Neutrophil (primary cell): ENCODE measurements around the gene AKT3.

Experiments used
- H3K27ac ChIP-seq: fragments of 200-600 bp; sonication (generic); 2 replicates; pipeline ENCODE4 v1.5.1; 2016; ENCODE audit warnings: mild to moderate bottlenecking, moderate library complexity
- H3K27me3 ChIP-seq: fragments of 200-600 bp; sonication (generic); 2 replicates; pipeline ENCODE4 v1.6.0; 2016; ENCODE audit warnings: mild to moderate bottlenecking
- H3K36me3 ChIP-seq: fragments of 200-600 bp; sonication (generic); 2 replicates; pipeline ENCODE4 v1.5.1; 2017
- H3K4me1 ChIP-seq, 2 experiments: fragments of 200-600 bp in 1 of 2; sonication (generic) in 1 of 2; 1 replicate in 1 of 2; 2 replicates in 1 of 2; pipeline versions ENCODE4 v1.5.1 to v1.6.1; 2013 to 2016; ENCODE audit warnings: low read depth in 1 of 2, low read length in 1 of 2, mild to moderate bottlenecking in 1 of 2, moderate library complexity in 1 of 2; ENCODE audit not compliant: control insufficient read depth in 1 of 2, insufficient read depth in 1 of 2
- H3K4me3 ChIP-seq, 2 experiments: fragments of 200-600 bp in 1 of 2; sonication (generic) in 1 of 2; 1 replicate in 1 of 2; 2 replicates in 1 of 2; pipeline ENCODE4 v1.5.1; 2013 to 2016; ENCODE audit warnings: low read depth in 1 of 2, low read length in 1 of 2, mild to moderate bottlenecking in 1 of 2, moderate library complexity in 1 of 2
- H3K9me3 ChIP-seq: fragments of 200-600 bp; sonication (generic); 2 replicates; pipeline ENCODE4 v1.5.1; 2016
- TF ChIP-seq, protein P1 (sequence below): fragments of 200-600 bp; sonication (generic); IDR thresholded peaks from 2 replicates; pipeline ENCODE4 v1.5.1; 2016; ENCODE audit warnings: antibody characterized with exemption

The AKT3 gene

DNA sequence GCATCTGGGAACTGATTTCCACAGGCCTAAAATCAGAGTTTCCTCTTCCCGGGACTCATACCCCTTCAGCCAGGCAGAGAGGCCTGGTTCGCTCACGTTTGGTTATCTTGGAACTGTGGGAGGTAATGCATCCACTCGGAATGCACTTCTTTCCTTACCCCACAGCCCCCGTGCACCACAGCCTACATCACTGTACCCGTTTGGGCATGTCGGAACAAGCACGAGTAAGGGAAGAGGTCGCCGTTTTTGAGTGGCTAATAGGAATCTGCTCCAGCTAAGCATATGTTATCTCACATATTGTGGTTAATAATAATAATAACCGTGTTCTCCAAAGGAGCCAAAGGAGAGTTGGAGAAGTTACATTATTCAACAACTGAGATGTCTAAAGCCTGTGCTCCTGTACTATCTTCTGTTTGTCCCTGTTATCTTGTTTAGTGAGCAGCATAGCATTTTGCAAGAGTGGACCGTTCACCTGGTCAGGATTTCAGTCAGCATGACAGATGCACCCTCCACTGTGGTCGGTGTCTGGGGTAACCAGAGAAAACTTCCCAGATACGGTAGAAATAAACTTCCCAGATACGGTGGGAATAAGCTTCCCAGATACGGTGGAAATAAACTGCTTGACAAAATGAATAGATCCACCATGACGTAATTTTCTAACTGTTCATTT is 395.6 kb downstream of the AKT3 start:
- no peak overlapping the region for H3K27ac ChIP-seq

DNA sequence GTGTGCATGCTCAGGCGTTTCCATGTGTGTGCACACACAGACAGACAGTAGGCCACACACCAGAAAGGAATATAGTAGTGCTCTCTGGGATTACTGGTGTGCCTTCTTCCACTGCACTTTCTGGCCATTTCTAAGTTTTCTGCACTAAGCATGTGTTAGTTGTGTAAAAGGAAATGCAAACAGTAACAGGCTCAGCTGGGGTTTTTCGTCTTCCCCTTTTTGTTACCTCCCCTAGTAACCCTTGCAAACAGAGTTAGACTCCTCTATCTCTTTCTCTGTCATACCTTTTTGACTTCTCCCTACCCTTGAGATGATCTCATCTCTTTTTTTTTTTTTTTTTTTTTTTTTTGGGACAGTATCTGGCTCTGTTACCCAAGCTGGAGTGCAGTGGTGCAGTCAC is 398.0 kb downstream of the AKT3 start:
- peaks cover 28% of the 10 kb centered on the region in 2 experiments for H3K4me1 ChIP-seq
- H3K27me3 ChIP-seq: no peaks in the 10 kb centered on the region
- no peak overlapping the region for H3K4me3 ChIP-seq
- H3K9me3 ChIP-seq: no peaks in the 10 kb centered on the region
- no peaks in the 10 kb centered on the region for H3K36me3 ChIP-seq
- TF ChIP-seq, protein P1, sequence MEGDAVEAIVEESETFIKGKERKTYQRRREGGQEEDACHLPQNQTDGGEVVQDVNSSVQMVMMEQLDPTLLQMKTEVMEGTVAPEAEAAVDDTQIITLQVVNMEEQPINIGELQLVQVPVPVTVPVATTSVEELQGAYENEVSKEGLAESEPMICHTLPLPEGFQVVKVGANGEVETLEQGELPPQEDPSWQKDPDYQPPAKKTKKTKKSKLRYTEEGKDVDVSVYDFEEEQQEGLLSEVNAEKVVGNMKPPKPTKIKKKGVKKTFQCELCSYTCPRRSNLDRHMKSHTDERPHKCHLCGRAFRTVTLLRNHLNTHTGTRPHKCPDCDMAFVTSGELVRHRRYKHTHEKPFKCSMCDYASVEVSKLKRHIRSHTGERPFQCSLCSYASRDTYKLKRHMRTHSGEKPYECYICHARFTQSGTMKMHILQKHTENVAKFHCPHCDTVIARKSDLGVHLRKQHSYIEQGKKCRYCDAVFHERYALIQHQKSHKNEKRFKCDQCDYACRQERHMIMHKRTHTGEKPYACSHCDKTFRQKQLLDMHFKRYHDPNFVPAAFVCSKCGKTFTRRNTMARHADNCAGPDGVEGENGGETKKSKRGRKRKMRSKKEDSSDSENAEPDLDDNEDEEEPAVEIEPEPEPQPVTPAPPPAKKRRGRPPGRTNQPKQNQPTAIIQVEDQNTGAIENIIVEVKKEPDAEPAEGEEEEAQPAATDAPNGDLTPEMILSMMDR: no peak
- H3K27ac ChIP-seq: peak overlapping the region; percentile 69

More for the DNA sequence above, 395.6 kb downstream of the AKT3 start:
- Histone ChIP-seq H3K27me3 (no peaks in the 10 kb centered on the region), H3K36me3 (no peaks in the 10 kb centered on the region), H3K4me3 (no peak overlapping the region), H3K4me1 (peaks cover 21 to 23% of the 10 kb centered on the region in 2 experiments), H3K9me3 (no peaks in the 10 kb centered on the region)
- TF ChIP-seq, protein P1: no peak

GRCh38 chr1:243449373-243449772 is 400.7 kb downstream of the AKT3 start:
- Histone ChIP-seq H3K27ac (no peak overlapping the region), H3K36me3 (no peaks in the 10 kb centered on the region), H3K9me3 (no peaks in the 10 kb centered on the region), H3K4me3 (no peak overlapping the region), H3K27me3 (no peaks in the 10 kb centered on the region), H3K4me1 (peaks cover 28 to 33% of the 10 kb centered on the region in 2 experiments)
- TF ChIP-seq, protein P1: no peak

- Histone ChIP-seq H3K4me1 (peaks cover 28 to 33% of the 10 kb centered on the region in 2 experiments), H3K9me3 (no peaks in the 10 kb centered on the region), H3K4me3 (no peak overlapping the region), H3K36me3 (no peaks in the 10 kb centered on the region), H3K27ac (peak overlapping the region; percentile 30), H3K27me3 (no peaks in the 10 kb centered on the region)
- TF ChIP-seq, protein P1: no peak
Measured at GRCh38 chr1:243447844-243448243, 402.2 kb downstream of the AKT3 start.

- TF ChIP-seq, protein P1: no peak
- Histone ChIP-seq H3K36me3 (no peaks in the 10 kb centered on the region), H3K27me3 (no peaks in the 10 kb centered on the region), H3K4me1 (peaks cover 28 to 31% of the 10 kb centered on the region in 2 experiments), H3K9me3 (no peaks in the 10 kb centered on the region), H3K27ac (no peak overlapping the region), H3K4me3 (no peak overlapping the region)
Measured at GRCh38 chr1:243447347-243447746, 402.7 kb downstream of the AKT3 start.
